GM12872 (cell line): ENCODE data around the gene TMEM114.

ENCODE experiments used
- CTCF ChIP-seq: IDR thresholded peaks from 3 replicates; pipeline ENCODE4 v1.5.1; 2011; ENCODE audit warnings: low read depth, mild to moderate bottlenecking, low read length, moderate library complexity; ENCODE audit not compliant: insufficient read depth

TMEM114 gene

DNA sequence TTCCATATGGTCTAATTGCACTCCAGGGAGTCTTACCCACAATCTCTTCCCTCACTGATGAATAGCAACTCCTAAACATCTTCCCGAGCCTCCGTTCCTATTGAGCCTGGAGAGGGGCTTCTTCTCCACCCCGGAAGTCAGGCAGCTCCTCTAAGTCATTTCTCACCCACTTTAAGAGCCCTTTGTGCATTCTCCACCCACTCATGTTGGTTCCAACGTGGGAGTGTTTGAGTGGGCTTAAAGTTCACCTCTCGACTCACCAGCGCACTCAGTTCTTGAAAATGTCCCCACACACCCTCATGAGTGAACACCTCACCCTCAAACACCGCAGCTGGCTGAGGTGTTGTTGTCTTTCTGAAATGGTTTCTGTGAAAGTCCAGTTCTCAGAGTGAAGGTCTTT lies 67.6 kb downstream of the TMEM114 start:
- no peak for TF ChIP-seq CTCF

- TF ChIP-seq CTCF: no peak
Observed at GRCh38 chr16:8519643-8520042, 70.7 kb downstream of the TMEM114 start.
